GM21360 (cell line): ENCODE results near the gene CD48.
A peak's percentile ranks its signal among the peaks of the same experiment; 100 is the strongest.

ENCODE experiments used
- ATAC-seq: cut with Tn5 transposase; IDR thresholded peaks from one replicate; pipeline ENCODE4 v1.9.1; 2021; ENCODE audit warnings: mild to moderate bottlenecking, moderate library complexity; ENCODE audit not compliant: unreplicated experiment

CD48 gene, protein sequence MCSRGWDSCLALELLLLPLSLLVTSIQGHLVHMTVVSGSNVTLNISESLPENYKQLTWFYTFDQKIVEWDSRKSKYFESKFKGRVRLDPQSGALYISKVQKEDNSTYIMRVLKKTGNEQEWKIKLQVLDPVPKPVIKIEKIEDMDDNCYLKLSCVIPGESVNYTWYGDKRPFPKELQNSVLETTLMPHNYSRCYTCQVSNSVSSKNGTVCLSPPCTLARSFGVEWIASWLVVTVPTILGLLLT

DNA sequence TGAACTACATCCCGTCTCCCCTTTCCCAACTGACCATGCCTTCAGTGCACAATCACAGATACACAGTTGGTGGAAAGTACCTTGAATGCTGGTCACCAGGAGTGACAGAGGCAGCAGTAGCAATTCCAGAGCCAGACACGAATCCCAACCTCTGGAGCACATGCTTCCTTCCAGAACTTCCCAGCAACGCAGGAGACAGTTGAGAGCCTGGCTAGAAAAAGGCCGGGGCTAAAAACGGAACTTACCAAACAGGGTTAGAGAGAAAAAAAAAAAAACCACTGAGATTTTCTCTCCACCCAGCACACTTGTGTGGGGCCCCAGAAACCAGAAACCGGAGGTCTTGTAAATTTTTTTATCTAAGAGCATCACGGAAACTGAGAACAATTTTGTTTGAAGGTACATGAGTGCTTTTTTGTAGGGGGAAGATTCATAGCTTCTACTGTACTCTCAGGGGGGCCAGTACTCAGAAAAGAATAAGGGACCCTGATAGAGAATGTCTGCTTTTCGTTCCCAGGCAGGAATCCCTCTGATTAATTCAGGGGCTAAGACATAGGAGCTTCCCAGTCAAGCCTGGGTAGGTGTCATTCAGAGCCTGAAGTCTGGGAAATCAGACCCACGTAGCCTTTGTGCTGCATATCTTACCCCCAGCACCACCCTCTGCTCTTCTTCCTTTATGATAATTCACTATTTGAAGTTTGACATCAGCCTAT is at the start of gene CD48:
Gene CD48, minus strand, starts transcription at position 221 of the 710 bp plus-strand sequence. Its CDS starts 59 bp downstream, at position 162.
- peak; percentile 37 for ATAC-seq

DNA sequence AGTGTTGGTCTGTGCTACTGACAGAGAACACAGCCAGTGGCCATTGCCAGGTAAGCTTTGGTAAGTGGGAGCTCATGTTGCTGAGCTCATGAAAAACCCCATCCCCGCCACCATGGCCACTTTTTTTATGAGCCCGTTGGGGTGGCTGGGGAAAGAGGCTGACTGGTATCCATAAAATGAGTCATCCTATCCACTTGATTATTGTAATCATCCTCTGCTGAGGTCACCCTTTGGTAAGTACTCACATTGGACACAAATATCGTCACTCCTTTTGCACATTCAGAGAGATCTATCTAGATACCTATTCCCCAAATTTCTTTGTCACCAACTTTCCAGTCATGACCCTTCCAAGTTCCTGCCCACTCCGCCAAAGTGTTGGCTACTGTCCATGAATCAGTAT is 49.4 kb upstream of the CD48 start:
- no peak for ATAC-seq

DNA sequence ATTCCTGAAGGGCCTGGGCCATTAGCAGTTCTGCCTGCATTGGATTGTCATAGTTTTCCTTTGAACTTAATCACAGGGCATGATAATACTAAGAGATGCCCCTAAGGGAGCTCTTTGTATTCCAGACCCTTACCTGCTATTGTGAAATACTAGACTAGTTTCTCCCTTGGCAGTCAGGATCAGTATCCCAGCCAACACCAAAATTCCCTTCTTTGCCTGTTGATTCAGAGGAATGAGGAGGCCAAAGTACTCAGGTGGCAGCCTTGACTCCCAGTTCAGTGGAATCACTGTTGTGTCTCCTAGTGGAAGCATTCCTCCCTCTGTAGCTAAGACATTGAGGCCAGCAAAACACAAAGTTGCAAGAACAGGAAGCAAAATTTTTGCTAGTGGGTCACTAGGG is 48.1 kb upstream of the CD48 start:
- no peak for ATAC-seq

DNA sequence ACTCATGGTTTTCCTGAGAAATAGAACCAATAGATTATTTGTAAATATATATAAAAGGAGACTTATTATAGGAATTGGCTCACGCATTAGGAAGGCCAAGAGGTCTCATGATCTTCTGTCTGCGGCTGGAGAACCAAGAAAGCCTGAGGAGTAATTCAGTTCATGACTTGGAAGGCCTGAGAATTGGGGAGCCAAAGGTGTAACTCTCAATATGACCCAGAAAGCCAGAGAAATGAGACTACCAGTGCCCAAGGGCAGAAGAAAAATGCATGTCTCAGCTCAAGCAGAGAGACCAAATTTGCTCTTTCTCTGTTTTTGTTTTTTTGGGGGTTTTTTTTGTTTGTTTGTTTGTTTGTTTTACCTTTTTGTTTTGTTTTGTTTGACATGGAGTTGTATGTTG is 46.9 kb upstream of the CD48 start:
- ATAC-seq, result no peak

DNA sequence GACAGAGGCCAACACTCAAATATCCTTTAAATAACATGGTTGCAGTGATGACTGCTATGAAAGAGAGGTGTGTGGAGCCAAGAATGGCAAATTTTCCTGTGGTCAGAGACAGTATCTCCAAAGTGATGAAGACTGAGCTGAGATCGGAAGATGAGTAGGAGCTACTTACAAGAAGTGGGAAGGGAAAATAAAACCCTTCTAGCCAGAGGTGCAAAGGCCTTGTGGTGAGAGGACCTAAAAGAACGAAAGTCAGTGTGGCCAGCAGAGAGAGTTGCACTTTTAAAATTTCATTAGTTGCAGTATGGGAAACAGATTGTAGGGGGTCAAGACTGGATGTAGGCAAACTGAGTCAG is 45.2 kb upstream of the CD48 start:
- ATAC-seq, result no peak

DNA sequence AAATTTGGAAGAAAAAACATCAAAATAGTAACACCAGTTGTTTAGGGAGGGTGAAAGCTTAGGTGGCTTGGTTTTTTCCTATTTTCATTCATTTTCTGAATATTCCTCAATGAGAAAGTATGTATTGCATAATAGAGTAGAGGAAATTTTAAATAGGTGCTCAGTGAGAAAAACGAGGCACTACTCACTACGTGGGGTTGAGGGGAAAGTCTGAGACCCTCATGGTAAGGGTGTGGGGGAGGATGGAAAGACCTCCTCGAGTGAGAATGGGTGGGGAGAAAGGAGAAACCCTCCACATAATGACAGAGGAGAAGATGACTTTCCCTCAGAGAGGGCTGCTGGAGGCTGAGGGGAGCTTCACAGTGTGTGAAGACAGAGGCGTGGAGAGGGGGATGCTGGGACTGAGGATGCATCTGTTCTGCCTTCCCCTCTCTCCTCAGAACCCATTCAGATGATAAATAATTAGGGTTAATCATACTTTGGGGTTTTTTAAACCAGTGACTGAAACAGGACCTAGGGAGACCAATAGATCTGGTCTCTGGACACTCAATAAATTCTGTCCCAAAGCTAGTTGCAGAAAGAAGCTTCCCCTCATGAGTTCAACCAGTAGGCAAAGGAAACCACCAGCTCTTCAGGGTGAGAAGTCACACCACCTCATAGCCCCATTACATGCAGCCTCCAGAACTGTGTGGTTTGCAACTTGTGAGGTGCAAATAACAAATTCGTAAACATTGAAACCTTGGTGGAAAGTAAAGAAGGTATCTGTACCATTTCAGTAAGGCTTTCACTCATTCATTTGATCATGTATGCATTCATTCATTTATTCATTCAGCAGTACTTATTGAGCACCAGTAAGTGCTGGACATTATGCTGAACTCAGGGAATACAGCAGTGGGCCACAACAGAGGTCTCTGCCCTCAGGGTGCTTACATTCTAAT is 44.6 kb upstream of the CD48 start:
- ATAC-seq, result no peak

DNA sequence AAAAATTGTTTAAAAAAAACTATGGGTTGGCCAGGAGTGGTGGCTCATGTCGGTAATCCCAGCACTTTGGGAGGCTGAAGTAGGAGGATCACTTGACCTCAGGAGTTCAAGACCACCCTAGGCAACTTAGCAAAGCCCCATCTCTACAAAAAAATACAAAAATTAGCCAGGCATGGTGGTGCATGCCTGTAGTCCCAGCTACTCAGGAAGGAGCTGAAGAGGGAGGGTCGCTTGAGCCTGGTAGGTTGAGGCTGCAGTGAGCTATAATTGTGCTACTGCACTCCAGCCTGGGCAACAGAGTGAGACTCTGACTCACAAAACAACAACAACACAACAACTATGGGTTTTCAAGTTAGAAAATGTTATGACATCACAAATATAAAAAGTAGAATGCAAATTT is 43.8 kb upstream of the CD48 start:
- ATAC-seq, result no peak

DNA sequence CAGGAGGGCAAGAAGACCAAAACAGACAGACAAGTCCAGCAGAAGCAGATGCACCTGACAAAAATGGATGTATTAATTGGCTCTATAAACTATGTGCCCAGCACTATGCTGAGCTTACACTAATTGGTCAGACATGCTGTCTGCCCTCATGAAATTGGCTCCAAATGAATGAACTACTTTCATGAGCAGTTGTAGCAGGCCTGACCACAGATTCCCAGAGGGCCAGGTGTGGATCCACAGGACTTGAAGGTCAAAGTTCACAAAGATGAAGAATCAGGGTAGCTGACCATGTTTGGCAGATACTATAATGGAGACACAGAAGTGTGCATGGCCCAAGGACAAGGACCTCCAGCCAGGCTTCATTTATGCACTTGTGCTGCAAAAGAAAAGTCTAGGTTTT is 42.0 kb upstream of the CD48 start:
- ATAC-seq, result no peak

DNA sequence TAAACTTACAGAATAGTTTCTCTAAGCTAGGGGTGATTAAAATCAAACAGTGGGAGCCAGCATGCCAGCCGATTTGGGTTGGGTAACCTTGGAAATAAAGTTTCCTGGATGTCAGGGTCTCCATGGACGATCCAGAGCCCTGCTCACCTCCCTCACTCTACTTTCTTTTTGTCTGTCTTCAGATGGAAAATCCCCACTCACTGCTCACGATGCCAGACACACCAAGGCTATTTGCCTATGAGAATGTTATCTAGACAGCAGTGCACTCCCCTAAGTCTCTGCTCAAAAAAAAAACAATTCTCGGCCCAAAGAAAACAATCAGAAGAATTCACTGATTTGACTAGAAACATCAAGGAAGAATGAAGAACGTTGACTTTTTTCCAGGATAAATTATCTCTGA is 41.3 kb upstream of the CD48 start:
- no peak for ATAC-seq

DNA sequence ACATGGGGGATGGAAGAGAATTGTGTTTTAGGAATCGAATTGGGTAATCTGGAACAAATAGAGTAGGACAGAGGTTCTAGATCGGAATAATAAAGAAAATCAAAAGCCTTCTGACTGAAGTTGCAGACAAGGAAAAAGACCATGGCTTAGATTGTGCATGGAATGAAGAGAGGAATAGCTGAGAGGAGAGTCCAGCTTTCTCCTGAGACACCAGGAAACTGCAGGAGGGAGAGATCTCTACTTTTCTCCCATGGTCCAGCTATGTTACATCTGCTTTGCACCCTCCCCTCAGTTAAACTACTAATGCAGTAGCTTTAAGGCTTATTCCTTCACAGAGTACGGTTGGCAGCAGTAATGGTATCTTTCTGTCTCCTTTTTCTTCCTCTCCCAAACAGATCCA is 40.8 kb upstream of the CD48 start:
- ATAC-seq, result no peak

DNA sequence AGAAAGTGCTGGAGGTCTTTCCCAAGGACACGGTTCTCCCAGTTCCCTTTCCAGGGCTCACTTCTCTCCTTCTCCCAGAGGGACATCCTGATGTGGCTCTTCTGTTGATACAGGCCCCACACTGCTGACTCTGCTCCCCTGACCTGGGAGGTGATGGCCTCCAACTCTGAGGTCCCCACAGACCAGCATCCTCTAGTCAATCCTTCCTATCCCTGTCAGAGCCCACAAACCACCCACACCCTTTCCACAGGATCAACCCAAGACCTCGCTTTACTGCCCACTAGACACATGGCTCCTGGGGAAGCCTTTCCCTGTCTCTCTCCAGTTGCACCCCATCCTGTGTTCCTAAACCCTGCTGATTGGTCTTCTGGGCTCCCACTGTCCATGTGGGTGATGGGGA is 39.0 kb upstream of the CD48 start:
- no peak for ATAC-seq

DNA sequence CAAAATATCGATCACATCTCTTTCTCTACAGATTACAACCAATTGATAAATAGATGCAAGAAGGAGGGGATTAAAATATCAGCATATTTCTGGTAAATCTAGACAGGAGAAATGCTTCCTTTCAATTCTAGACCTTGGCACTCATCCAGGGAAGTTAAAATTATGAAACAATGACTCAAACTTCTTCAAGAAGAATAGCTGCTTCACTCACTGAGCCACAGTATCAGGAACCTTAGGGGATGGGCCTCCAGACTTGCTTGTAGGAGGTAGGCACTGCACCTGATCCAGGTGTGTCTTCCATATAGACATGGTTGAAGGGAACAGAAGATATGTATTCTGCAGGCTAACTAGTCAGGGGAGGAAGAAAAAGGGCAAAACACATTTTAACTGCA is 37.3 kb upstream of the CD48 start:
- ATAC-seq, result no peak

DNA sequence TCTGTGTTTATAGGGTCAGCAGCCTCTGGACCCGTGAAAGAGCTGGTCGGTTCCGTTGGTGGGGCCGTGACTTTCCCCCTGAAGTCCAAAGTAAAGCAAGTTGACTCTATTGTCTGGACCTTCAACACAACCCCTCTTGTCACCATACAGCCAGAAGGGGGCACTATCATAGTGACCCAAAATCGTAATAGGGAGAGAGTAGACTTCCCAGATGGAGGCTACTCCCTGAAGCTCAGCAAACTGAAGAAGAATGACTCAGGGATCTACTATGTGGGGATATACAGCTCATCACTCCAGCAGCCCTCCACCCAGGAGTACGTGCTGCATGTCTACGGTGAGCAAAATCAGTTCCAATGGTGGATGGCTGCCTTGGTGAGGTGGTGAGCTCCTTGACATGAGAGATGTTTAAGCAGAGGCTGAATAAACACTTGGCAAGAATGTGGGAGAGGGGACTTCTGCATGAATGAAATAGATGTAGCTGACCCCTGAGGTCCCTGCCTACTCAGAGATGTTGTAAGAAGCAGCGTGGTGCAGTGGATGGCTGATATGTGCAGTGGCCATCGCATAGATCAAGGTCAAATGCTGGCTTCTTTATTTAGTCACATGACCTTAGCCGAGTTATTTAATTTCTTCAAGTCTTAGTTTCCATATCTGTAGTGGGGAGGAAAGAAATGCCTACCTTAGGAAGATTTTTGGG is 36.7 kb upstream of the CD48 start:
- ATAC-seq, result no peak

DNA sequence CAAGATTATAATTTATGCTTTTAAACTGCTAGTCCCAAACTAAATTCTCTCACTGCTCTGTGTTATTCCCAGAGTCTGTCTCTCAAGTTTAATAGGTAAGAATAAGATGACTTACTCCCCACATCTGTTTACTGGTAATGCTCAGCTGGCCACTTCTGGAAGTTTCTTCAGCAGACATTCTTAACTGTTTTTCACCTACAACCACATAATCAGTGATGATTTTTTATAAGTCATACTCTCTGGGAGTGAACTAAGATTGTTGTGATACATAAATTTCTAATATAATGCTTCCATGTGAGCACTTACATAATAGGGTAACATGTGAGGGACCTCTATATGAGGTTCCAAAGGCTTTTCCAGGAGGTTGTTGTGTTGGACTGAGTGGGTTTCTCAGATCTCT is 36.1 kb upstream of the CD48 start:
- no peak for ATAC-seq

DNA sequence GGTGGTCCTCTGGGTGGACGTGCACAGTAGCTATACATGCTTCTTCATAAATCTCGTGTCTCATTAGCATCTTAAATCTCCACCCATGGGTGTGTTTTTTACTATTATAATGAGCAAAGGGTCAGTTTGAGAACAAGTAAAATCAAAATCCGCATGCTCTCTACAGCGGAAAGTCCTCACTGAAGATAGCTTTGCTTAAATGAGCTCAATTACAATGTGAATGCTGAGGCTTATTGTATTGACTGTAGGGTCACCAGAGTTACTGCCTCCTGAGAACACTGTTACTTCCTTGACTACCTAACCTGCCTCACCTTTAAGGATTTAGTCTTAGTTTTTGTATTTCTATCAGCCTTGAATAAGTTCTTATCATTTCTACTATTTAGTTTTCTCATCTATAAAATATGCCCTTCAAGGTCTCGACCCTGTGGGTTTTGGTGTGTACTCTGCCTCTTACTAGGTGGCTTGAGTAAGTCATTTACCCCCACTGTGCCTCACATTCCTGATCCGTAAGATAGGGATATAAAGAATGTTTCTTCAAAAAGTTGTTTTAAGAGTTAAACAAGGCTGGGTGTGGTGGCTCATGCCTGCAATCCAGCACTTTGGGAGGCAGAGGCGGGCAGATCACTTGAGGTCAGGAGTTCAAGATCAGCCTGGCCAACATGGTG is 35.3 kb upstream of the CD48 start:
- ATAC-seq, result no peak

DNA sequence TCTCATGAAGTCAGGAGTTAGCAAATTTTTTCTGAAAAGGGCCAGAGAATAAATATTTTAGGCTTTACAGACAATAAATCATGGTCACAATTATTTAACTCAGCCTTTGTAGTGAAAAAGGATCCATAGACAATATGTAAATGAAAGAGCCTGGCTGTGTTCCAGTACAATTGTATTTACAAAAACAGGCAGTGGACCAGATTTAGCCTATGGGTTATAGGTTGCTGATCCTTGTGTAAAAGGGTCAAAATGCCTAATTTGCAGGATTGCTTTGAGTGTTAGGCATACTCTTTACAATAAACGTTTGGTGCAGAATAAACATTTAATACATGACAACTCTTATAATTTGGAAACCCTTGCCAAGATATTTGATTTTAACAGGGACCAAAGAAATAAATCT is 33.9 kb upstream of the CD48 start:
- no peak for ATAC-seq

DNA sequence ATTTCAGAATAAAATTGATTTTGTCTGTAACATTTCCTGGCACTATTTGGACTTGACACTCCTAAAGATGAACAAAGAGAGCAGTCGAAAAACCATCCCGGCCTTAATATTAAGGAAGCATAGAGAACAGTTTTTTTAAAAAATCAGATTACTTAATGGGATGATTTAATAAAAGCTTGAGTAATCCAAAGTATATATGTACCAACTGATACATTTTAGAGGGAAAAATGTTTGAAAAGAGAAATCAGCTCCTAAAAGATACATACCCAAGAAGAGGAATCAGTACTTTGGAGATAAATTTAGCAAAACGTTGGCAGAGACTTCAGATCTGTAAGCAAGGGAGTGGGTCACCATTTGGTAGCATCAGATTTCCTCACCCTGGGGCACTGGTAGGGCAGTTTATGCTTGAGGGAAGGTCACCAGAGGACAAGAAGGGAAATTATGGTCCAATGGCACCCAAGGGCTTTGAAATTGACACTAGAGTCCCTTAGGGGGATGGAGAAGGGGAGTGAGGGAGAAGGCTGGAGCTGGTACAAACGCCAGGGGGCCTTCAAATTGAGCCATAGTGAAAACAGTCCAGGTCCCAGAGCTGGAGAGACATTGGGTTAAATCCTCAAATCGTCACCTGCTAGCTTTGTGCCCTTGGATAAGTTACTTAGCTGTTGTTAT is 33.4 kb upstream of the CD48 start:
- ATAC-seq, result no peak

DNA sequence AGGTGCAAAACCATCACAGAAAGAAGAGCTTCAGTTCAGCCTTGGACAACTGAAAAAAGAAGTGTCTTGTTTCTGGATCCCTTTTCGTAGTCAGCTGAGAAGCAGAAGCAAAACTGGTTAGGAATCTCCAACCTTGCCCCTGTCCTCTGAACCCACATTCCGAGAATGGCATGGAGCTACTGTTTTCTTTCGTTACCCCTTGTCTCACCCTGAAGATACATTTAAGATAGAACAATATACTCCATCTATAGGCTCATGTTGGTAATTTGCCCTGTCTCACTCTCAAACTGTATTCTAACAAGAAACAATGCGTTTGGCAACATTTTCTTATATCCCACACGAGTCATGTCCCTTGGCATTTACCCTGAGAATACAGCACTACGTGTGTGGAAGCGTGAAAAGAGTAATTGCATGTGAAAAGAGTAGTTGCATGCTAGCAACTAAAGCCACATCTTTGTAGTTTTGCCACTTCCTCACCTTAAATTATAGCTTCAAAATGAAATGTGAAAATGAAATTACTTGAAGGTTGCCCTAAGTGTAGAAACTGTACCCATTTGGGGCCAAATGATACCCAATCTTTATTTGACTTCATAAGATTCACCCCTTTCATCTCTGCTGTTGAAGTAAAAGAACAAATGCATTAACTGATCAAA is 32.7 kb upstream of the CD48 start:
- ATAC-seq, result no peak

DNA sequence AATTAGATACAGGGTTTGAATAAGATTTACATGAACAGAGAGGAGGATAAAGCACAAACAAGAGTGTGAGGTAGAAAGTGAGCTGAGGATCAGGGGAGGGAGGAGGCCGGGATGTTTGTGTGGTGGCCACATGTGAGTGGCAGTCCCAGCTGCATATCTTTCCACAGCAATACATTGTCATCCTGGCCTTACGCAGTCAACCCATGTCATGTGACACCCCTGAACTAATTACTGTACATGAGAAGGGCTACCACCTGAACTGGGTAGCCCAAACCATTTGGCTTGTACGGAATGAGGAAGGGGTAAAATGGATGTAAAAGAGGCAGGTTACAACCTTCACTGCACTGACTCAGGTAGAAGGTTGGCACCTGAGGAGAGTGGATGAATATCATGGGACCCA is 31.6 kb upstream of the CD48 start:
- no peak for ATAC-seq
